HCT116 (cell line): ENCODE data around the gene BTBD9. TPM values are rescaled to one million over a fixed set of nuclear protein-coding genes. Genes with fewer than 3 reads are reported as not detected.

Experiments
- ATAC-seq: fragments of 200-7000 bp; cut with Tn5 transposase; 2 replicates; pipeline ENCODE4 v1.9.1; 2020; ENCODE audit warnings: mild to moderate bottlenecking, moderate library complexity
- BruUV-seq: library from RNA; stranded (reverse); fragments of 400-500 nt; replicated peaks from 2 replicates; lab custom pipeline; 2021; lab: Mats Ljungman, UMichigan
- CTCF ChIA-PET: fragments of 300-600 bp; sonication (Branson Sonifier 250); formaldehyde crosslinking; loops from one replicate; lab custom pipeline; 2021; ENCODE audit warnings: antibody characterized with exemption; lab: Charles Lee
- POLR2A ChIA-PET: fragments of 300-600, 350-600 bp; sonication (Branson Sonifier 250); formaldehyde crosslinking; loops from one replicate; lab custom pipeline; 2021; ENCODE audit warnings: antibody characterized with exemption; lab: Charles Lee
- RAD21 ChIA-PET, 2 experiments: fragments of 300-600 bp; sonication (Branson Sonifier 250); formaldehyde crosslinking; loops; one replicate each; lab custom pipeline; 2023; ENCODE audit warnings: low total read pairs in 2 of 2; ENCODE audit not compliant: uncharacterized antibody in 2 of 2, unreplicated experiment in 2 of 2, low non-redundant PET in 1 of 2; lab: Charles Lee
- DNase-seq: peaks from one replicate; pipeline ENCODE4 v3.0.0-alpha.2; 2010; ENCODE audit warnings: low read depth, low spot score
- H2AFZ ChIP-seq: fragments of 200-600 bp; shearing (Covaris generic), sonication (generic); 2 replicates; pipeline ENCODE4 v1.6.1; 2017; ENCODE audit warnings: low read depth, mixed run types, mixed read lengths, antibody characterized with exemption, low read length; ENCODE audit not compliant: poor library complexity, severe bottlenecking
- H3K27ac ChIP-seq: 2 replicates; pipeline ENCODE4 v1.5.1; 2012; ENCODE audit warnings: low read depth, low read length
- H3K27me3 ChIP-seq: fragments of 200-600 bp; sonication (generic); 2 replicates; pipeline ENCODE4 v1.6.1; 2016; ENCODE audit warnings: mixed run types, low read length, mixed read lengths; ENCODE audit not compliant: insufficient read depth
- H3K36me3 ChIP-seq, 2 experiments: fragments of 200-500 bp in 1 of 2; fragments of 200-600 bp in 1 of 2; sonication (Bioruptor generic) in 1 of 2; sonication (generic) in 1 of 2; 2 replicates each; pipeline versions ENCODE4 v1.5.1 to v1.6.1; 2014 to 2016; ENCODE audit warnings: low read length in 2 of 2, inconsistent platforms in 1 of 2, mixed read lengths in 1 of 2, mixed run types in 1 of 2; ENCODE audit not compliant: insufficient read depth in 2 of 2, control insufficient read depth in 1 of 2
- H3K4me1 ChIP-seq, 2 experiments: fragments of 200-600 bp in 1 of 2; sonication (generic) in 1 of 2; 2 replicates each; pipeline versions ENCODE4 v1.5.1 to v1.6.1; 2012 to 2017; ENCODE audit warnings: low read length in 2 of 2, inconsistent platforms in 1 of 2, mild to moderate bottlenecking in 1 of 2, mixed read lengths in 1 of 2, mixed run types in 1 of 2, moderate library complexity in 1 of 2; ENCODE audit not compliant: insufficient read depth in 2 of 2, control insufficient read depth in 1 of 2
- H3K4me2 ChIP-seq: fragments of 200-600 bp; sonication (generic); 2 replicates; pipeline ENCODE4 v1.6.1; 2017; ENCODE audit warnings: mixed run types, low read length, mixed read lengths
- H3K4me3 ChIP-seq, 2 experiments: fragments of 200-600 bp in 1 of 2; sonication (generic) in 1 of 2; replicated peaks in 1 of 2; 2 replicates each; pipeline ENCODE4 v1.5.1; 2011 to 2016; ENCODE audit warnings: low read length in 2 of 2, control low read depth in 1 of 2, low read depth in 1 of 2, mild to moderate bottlenecking in 1 of 2, mixed read lengths in 1 of 2, mixed run types in 1 of 2
- H3K79me2 ChIP-seq: fragments of 200-600 bp; sonication (generic); 2 replicates; pipeline ENCODE4 v1.6.1; 2017; ENCODE audit warnings: mild to moderate bottlenecking, mixed run types, low read length, moderate library complexity, mixed read lengths; ENCODE audit not compliant: insufficient read depth
- H3K9ac ChIP-seq: fragments of 200-600 bp; sonication (generic); 2 replicates; pipeline ENCODE4 v1.6.1; 2016; ENCODE audit warnings: low read length, mixed read lengths
- H3K9me2 ChIP-seq: fragments of 200-600 bp; sonication (generic), shearing (Covaris generic); 2 replicates; pipeline ENCODE4 v1.6.1; 2017; ENCODE audit warnings: mixed run types, mild to moderate bottlenecking, moderate library complexity; ENCODE audit not compliant: insufficient read depth
- H3K9me3 ChIP-seq, 2 experiments: fragments of 200-500 bp in 1 of 2; fragments of 200-600 bp in 1 of 2; sonication (Bioruptor generic) in 1 of 2; sonication (generic) in 1 of 2; 2 replicates each; pipeline ENCODE4 v1.6.1; 2014 to 2017; ENCODE audit warnings: low read length in 2 of 2, mixed read lengths in 2 of 2, inconsistent platforms in 1 of 2, low read depth in 1 of 2, mild to moderate bottlenecking in 1 of 2, mixed run types in 1 of 2, moderate library complexity in 1 of 2; ENCODE audit not compliant: control insufficient read depth in 1 of 2, insufficient read depth in 1 of 2
- H4K20me1 ChIP-seq: fragments of 200-600 bp; sonication (generic), shearing (Covaris generic); 2 replicates; pipeline ENCODE4 v1.6.1; 2017; ENCODE audit warnings: mixed run types, mild to moderate bottlenecking, moderate library complexity; ENCODE audit not compliant: insufficient read depth
- CBX3 ChIP-seq: IDR thresholded peaks from 2 replicates; pipeline ENCODE4 v1.6.1; 2012; ENCODE audit warnings: low read depth
- EGR1 ChIP-seq: IDR thresholded peaks from 2 replicates; pipeline ENCODE4 v1.6.1; 2012; ENCODE audit warnings: low read depth
- ELF1 ChIP-seq: IDR thresholded peaks from 2 replicates; pipeline ENCODE4 v1.6.1; 2012; ENCODE audit warnings: low read depth, borderline replicate concordance
- EZH2 ChIP-seq: fragments of 200-600 bp; sonication (generic); IDR thresholded peaks from 2 replicates; pipeline ENCODE4 v1.6.1; 2017; ENCODE audit warnings: antibody characterized with exemption, mixed run types
- EZH2phosphoT487 ChIP-seq: fragments of 200-600 bp; IDR thresholded peaks from 2 replicates; pipeline ENCODE4 v1.6.1; 2018; ENCODE audit warnings: antibody characterized with exemption, borderline replicate concordance
- FOSL1 ChIP-seq: IDR thresholded peaks from 2 replicates; pipeline ENCODE4 v1.6.1; 2012; ENCODE audit warnings: low read depth
- POLR2A ChIP-seq: IDR thresholded peaks from 2 replicates; pipeline ENCODE4 v1.7.0; 2011; ENCODE audit warnings: borderline replicate concordance; ENCODE audit not compliant: insufficient read depth, insufficient read length; ENCODE audit errors: extremely low read depth
- POLR2AphosphoS5 ChIP-seq: IDR thresholded peaks from 2 replicates; pipeline ENCODE4 v1.6.1; 2011; ENCODE audit warnings: mild to moderate bottlenecking, low read depth, low read length, moderate library complexity
- REST ChIP-seq: IDR thresholded peaks from 2 replicates; pipeline ENCODE4 v1.6.1; 2012; ENCODE audit warnings: low read depth
- SIN3A ChIP-seq: IDR thresholded peaks from 2 replicates; pipeline ENCODE4 v1.6.1; 2012; ENCODE audit warnings: low read depth
- SP1 ChIP-seq: IDR thresholded peaks from 2 replicates; pipeline ENCODE4 v1.6.1; 2012; ENCODE audit warnings: low read depth
- SRF ChIP-seq: IDR thresholded peaks from 2 replicates; pipeline ENCODE4 v1.6.1; 2012; ENCODE audit warnings: low read depth
- TCF7L2 ChIP-seq: IDR thresholded peaks from 2 replicates; pipeline ENCODE4 v1.7.0; 2011; ENCODE audit warnings: borderline replicate concordance, inconsistent platforms; ENCODE audit not compliant: insufficient read depth, insufficient read length; ENCODE audit errors: extremely low read depth
- YY1 ChIP-seq: IDR thresholded peaks from 2 replicates; pipeline ENCODE4 v1.6.1; 2011; ENCODE audit warnings: low read length, low read depth, moderate library complexity, mild to moderate bottlenecking; ENCODE audit not compliant: insufficient replicate concordance; ENCODE audit errors: extremely low read depth
- ZFX ChIP-seq: fragments of 450-650 bp; IDR thresholded peaks from 2 replicates; pipeline ENCODE4 v1.6.1; 2017
- ZNF274 ChIP-seq: fragments of 200-500 bp; sonication (Bioruptor generic); IDR thresholded peaks from 2 replicates; pipeline ENCODE4 v1.6.1; 2014; ENCODE audit warnings: mild to moderate bottlenecking, low read depth, low read length, inconsistent platforms
- intact Hi-C: fragments of 100-400 bp; cut with micrococcal nuclease; formaldehyde crosslinking; loops from 2 replicates; pipeline ENCODE4 v1.10.0; 2022
- total RNA-seq: library from RNA; stranded (reverse); gene quantifications from one replicate; pipeline ENCODE4 v1.2.1, GENCODE V29; 2021; ENCODE audit not compliant: unreplicated experiment
- TF ChIP-seq, protein P1 (sequence below): IDR thresholded peaks from 2 replicates; pipeline ENCODE4 v1.6.1; 2012
- TF ChIP-seq, protein P2 (sequence below): IDR thresholded peaks from 2 replicates; pipeline ENCODE4 v1.6.1; 2012
- TF ChIP-seq, protein P3 (sequence below), 3 experiments: fragments of 200-600 bp in 1 of 3; sonication (generic) in 1 of 3; IDR thresholded peaks in 2 of 3; conservative IDR thresholded peaks in 1 of 3; 2 replicates each; pipeline ENCODE4 v1.5.1; 2012 to 2017; ENCODE audit warnings: low read depth in 2 of 3, low read length in 2 of 3, antibody characterized with exemption in 1 of 3, borderline replicate concordance in 1 of 3, control low read depth in 1 of 3, mild to moderate bottlenecking in 1 of 3, mixed read lengths in 1 of 3, mixed run types in 1 of 3, moderate library complexity in 1 of 3; ENCODE audit not compliant: insufficient read depth in 1 of 3

BTBD9 gene
- total RNA-seq, 1 experiment from 2014 or later: 10.9 TPM

DNA sequence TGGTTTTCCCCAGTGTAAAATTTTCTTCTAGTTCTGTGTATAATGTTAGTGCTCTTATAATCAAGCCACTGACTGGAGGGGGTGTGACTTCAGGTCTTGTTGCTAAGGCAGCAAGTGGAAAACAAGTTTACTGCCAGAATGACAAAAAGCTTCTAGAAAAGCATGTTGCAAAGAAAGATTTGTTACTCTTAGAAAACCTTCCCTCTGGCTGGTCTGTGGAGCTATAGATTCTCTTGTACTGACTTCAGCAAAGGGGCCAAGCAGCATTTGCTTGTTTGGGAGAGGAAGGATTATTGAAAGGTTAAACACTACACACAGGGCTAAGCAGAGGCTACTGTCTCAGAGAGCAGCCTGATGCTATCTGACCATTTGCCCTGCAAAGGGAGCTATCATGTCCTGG, 288.8 kb downstream of the BTBD9 start (continued):
- TF ChIP-seq, protein P1, sequence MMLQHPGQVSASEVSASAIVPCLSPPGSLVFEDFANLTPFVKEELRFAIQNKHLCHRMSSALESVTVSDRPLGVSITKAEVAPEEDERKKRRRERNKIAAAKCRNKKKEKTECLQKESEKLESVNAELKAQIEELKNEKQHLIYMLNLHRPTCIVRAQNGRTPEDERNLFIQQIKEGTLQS: no peak
- TF ChIP-seq, protein P2, sequence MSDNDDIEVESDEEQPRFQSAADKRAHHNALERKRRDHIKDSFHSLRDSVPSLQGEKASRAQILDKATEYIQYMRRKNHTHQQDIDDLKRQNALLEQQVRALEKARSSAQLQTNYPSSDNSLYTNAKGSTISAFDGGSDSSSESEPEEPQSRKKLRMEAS: no peak
- TF ChIP-seq, all 23 proteins: peak for 0

- CTCF ChIA-PET: no interaction called here
- no peak for TF ChIP-seq REST
- TF ChIP-seq YY1: no peak
- no peak for TF ChIP-seq SP1
- no peak for TF ChIP-seq POLR2AphosphoS5
- no peak for TF ChIP-seq ZFX
- TF ChIP-seq, protein P3, sequence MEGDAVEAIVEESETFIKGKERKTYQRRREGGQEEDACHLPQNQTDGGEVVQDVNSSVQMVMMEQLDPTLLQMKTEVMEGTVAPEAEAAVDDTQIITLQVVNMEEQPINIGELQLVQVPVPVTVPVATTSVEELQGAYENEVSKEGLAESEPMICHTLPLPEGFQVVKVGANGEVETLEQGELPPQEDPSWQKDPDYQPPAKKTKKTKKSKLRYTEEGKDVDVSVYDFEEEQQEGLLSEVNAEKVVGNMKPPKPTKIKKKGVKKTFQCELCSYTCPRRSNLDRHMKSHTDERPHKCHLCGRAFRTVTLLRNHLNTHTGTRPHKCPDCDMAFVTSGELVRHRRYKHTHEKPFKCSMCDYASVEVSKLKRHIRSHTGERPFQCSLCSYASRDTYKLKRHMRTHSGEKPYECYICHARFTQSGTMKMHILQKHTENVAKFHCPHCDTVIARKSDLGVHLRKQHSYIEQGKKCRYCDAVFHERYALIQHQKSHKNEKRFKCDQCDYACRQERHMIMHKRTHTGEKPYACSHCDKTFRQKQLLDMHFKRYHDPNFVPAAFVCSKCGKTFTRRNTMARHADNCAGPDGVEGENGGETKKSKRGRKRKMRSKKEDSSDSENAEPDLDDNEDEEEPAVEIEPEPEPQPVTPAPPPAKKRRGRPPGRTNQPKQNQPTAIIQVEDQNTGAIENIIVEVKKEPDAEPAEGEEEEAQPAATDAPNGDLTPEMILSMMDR (IDR thresholded peaks at IDR 0.05 in 2 of 3, conservative IDR thresholded peaks at IDR 0.05 in 1 of 3; ENCODE audit: borderline replicate concordance in 1 of 3, insufficient read depth in 1 of 3, low read depth in 2 of 3, low read length in 2 of 3): no peak
- no peak for TF ChIP-seq EZH2phosphoT487
- TF ChIP-seq ZNF274: no peak
- no peak for TF ChIP-seq TCF7L2
- TF ChIP-seq EZH2: no peak
- no peak for TF ChIP-seq EGR1
- TF ChIP-seq CBX3: no peak
- TF ChIP-seq SIN3A: no peak
- TF ChIP-seq SRF: no peak
- no peak for TF ChIP-seq ELF1
- no peak for TF ChIP-seq POLR2A
- no peak for TF ChIP-seq FOSL1
- no peak for ATAC-seq
These were observed 289.5 kb downstream of the BTBD9 start for GRCh38 chr6:38350220-38350619.

More at GRCh38 chr6:38350220-38350619, 289.5 kb downstream of the BTBD9 start:
- POLR2A ChIA-PET: no interaction called here
- DNase-seq: no peak
- no peak overlapping the region for H3K4me3 ChIP-seq
- no peak overlapping the region for H3K9ac ChIP-seq
- intact Hi-C loops: no loop called here
- H2AFZ ChIP-seq: no peak overlapping the region
- H4K20me1 ChIP-seq: no peaks in the 10 kb centered on the region
- H3K27me3 ChIP-seq: peaks cover 7% of the 10 kb centered on the region; the same call in 1 of the 2 replicates
- H3K4me1 ChIP-seq: peaks cover 0 to 2% of the 10 kb centered on the region in 2 experiments; a peak in 1 of 4 replicates
- no peaks in the 10 kb centered on the region for H3K36me3 ChIP-seq
- no peaks in the 10 kb centered on the region for H3K79me2 ChIP-seq
- no peaks in the 10 kb centered on the region for H3K9me3 ChIP-seq
- no peaks in the 10 kb centered on the region for H3K9me2 ChIP-seq
- RAD21 ChIA-PET: no interaction called here
- no peak overlapping the region for H3K27ac ChIP-seq
- H3K4me2 ChIP-seq: no peak overlapping the region
- no TSS peak for BruUV-seq
